ENCODE data around the gene C20orf141.

Gene C20orf141

GRCh38 chr20:2840967-2841531 is 26.3 kb downstream of the C20orf141 start:
- Mint-ChIP-seq H3K4me1 (ENCODE audit: low read depth) (peaks cover 49% of the 10 kb centered on the region), H3K27ac (peak overlapping the region; percentile 70), H3K27me3 (no peaks in the 10 kb centered on the region), H3K4me3 (peak overlapping the region; percentile 94), H3K9me3 (ENCODE audit: low read depth) (no peaks in the 10 kb centered on the region), H3K36me3 (peaks cover 8% of the 10 kb centered on the region)

- Mint-ChIP-seq H3K36me3 (peaks cover 5% of the 10 kb centered on the region), H3K27me3 (no peaks in the 10 kb centered on the region), H3K27ac (no peak overlapping the region), H3K4me1 (ENCODE audit: low read depth) (peaks cover 34% of the 10 kb centered on the region), H3K4me3 (no peak overlapping the region), H3K9me3 (ENCODE audit: low read depth) (no peaks in the 10 kb centered on the region)
Measured at GRCh38 chr20:2845607-2846006, 30.8 kb downstream of the C20orf141 start.

- no peaks in the 10 kb centered on the region for H3K9me3 Mint-ChIP-seq (ENCODE audit: low read depth)
- H3K4me1 Mint-ChIP-seq (ENCODE audit: low read depth), result peaks cover 31% of the 10 kb centered on the region
- no peak overlapping the region for H3K4me3 Mint-ChIP-seq
- H3K36me3 Mint-ChIP-seq, result peaks cover 5% of the 10 kb centered on the region
- no peak overlapping the region for H3K27ac Mint-ChIP-seq
- no peaks in the 10 kb centered on the region for H3K27me3 Mint-ChIP-seq
Measured at GRCh38 chr20:2846698-2847097, 31.9 kb downstream of the C20orf141 start.

- H3K27me3 Mint-ChIP-seq, result no peaks in the 10 kb centered on the region
- H3K4me1 Mint-ChIP-seq (ENCODE audit: low read depth), result peaks cover 40% of the 10 kb centered on the region
- H3K36me3 Mint-ChIP-seq, result peaks cover 5% of the 10 kb centered on the region
- no peak overlapping the region for H3K4me3 Mint-ChIP-seq
- H3K9me3 Mint-ChIP-seq (ENCODE audit: low read depth), result no peaks in the 10 kb centered on the region
- peak overlapping the region; percentile 7 for H3K27ac Mint-ChIP-seq
Measured at GRCh38 chr20:2847802-2848201, 33.0 kb downstream of the C20orf141 start.

- H3K4me1 Mint-ChIP-seq (ENCODE audit: low read depth), result peaks cover 28% of the 10 kb centered on the region
- H3K27ac Mint-ChIP-seq, result no peak overlapping the region
- H3K27me3 Mint-ChIP-seq, result no peaks in the 10 kb centered on the region
- peaks cover 4% of the 10 kb centered on the region for H3K36me3 Mint-ChIP-seq
- H3K9me3 Mint-ChIP-seq (ENCODE audit: low read depth), result no peaks in the 10 kb centered on the region
- H3K4me3 Mint-ChIP-seq, result no peak overlapping the region
Measured at GRCh38 chr20:2849529-2849928, 34.7 kb downstream of the C20orf141 start.

GRCh38 chr20:2851086-2851485 is 36.3 kb downstream of the C20orf141 start:
- Mint-ChIP-seq H3K27me3 (no peaks in the 10 kb centered on the region), H3K9me3 (ENCODE audit: low read depth) (no peaks in the 10 kb centered on the region), H3K27ac (no peak overlapping the region), H3K4me3 (no peak overlapping the region), H3K36me3 (no peaks in the 10 kb centered on the region), H3K4me1 (ENCODE audit: low read depth) (peaks cover 19% of the 10 kb centered on the region)

GRCh38 chr20:2858591-2858990 is 43.8 kb downstream of the C20orf141 start:
- Mint-ChIP-seq H3K9me3 (ENCODE audit: low read depth) (no peaks in the 10 kb centered on the region), H3K36me3 (no peaks in the 10 kb centered on the region), H3K4me3 (no peak overlapping the region), H3K27me3 (no peaks in the 10 kb centered on the region), H3K27ac (no peak overlapping the region), H3K4me1 (ENCODE audit: low read depth) (no peaks in the 10 kb centered on the region)

- H3K9me3 Mint-ChIP-seq (ENCODE audit: low read depth), result no peaks in the 10 kb centered on the region
- no peaks in the 10 kb centered on the region for H3K36me3 Mint-ChIP-seq
- no peaks in the 10 kb centered on the region for H3K27me3 Mint-ChIP-seq
- H3K27ac Mint-ChIP-seq, result no peak overlapping the region
- peaks cover 3% of the 10 kb centered on the region for H3K4me1 Mint-ChIP-seq (ENCODE audit: low read depth)
- no peak overlapping the region for H3K4me3 Mint-ChIP-seq
Measured at GRCh38 chr20:2859330-2860121, 44.7 kb downstream of the C20orf141 start.

- Mint-ChIP-seq H3K27ac (peak overlapping the region; percentile 16), H3K9me3 (ENCODE audit: low read depth) (no peaks in the 10 kb centered on the region), H3K36me3 (no peaks in the 10 kb centered on the region), H3K4me3 (no peak overlapping the region), H3K27me3 (no peaks in the 10 kb centered on the region), H3K4me1 (ENCODE audit: low read depth) (peaks cover 38% of the 10 kb centered on the region)
Measured at GRCh38 chr20:2864626-2865025, 49.8 kb downstream of the C20orf141 start.

- H3K4me3 Mint-ChIP-seq, result peak overlapping the region; percentile 60
- H3K9me3 Mint-ChIP-seq (ENCODE audit: low read depth), result no peaks in the 10 kb centered on the region
- H3K36me3 Mint-ChIP-seq, result no peaks in the 10 kb centered on the region
- H3K4me1 Mint-ChIP-seq (ENCODE audit: low read depth), result peaks cover 38% of the 10 kb centered on the region
- peak overlapping the region; percentile 50 for H3K27ac Mint-ChIP-seq
- H3K27me3 Mint-ChIP-seq, result no peaks in the 10 kb centered on the region
Measured at GRCh38 chr20:2865101-2865500, 50.3 kb downstream of the C20orf141 start.

Measured in activated naive CD8-positive, alpha-beta T cell (primary cell).